NCI-H146 treated with DMSO at 0.1 percent for 48 hours (cell line): ENCODE data around the gene CAPN7.

Source experiments
- DNase-seq: peaks from one replicate; lab custom pipeline; 2025; ENCODE audit not compliant: unreplicated experiment; lab: John Stamatoyannopoulos, UW

CAPN7 gene

GRCh38 chr3:15272426-15273196, 66.6 kb downstream of the CAPN7 start:
- DNase-seq, result no peak

- no peak for DNase-seq
Observed at GRCh38 chr3:15273227-15273626, 67.2 kb downstream of the CAPN7 start.

GRCh38 chr3:15276028-15276724, 70.1 kb downstream of the CAPN7 start:
- DNase-seq, result no peak

- DNase-seq, result no peak
Observed at GRCh38 chr3:15277861-15278500, 71.9 kb downstream of the CAPN7 start.

GRCh38 chr3:15279205-15279604, 73.2 kb downstream of the CAPN7 start:
- no peak for DNase-seq

GRCh38 chr3:15279671-15280402, 73.8 kb downstream of the CAPN7 start:
- no peak for DNase-seq

GRCh38 chr3:15280853-15281532, 74.9 kb downstream of the CAPN7 start:
- DNase-seq, result no peak

- no peak for DNase-seq
Observed at GRCh38 chr3:15281817-15282216, 75.8 kb downstream of the CAPN7 start.

GRCh38 chr3:15283702-15284101, 77.7 kb downstream of the CAPN7 start:
- no peak for DNase-seq

GRCh38 chr3:15284121-15284889, 78.3 kb downstream of the CAPN7 start:
- no peak for DNase-seq

GRCh38 chr3:15286022-15286421, 80.0 kb downstream of the CAPN7 start:
- DNase-seq, result no peak

- DNase-seq, result no peak
Observed at GRCh38 chr3:15287565-15288330, 81.7 kb downstream of the CAPN7 start.

GRCh38 chr3:15288331-15289035, 82.4 kb downstream of the CAPN7 start:
- no peak for DNase-seq

- no peak for DNase-seq
Observed at GRCh38 chr3:15289661-15290060, 83.6 kb downstream of the CAPN7 start.

GRCh38 chr3:15290736-15291135, 84.7 kb downstream of the CAPN7 start:
- DNase-seq, result no peak

GRCh38 chr3:15291589-15292541, 85.8 kb downstream of the CAPN7 start:
- DNase-seq, result no peak

- DNase-seq, result no peak
Observed at GRCh38 chr3:15292765-15293522, 86.9 kb downstream of the CAPN7 start.
